Measurements from ENCODE around the gene SRSF6.

DNA sequence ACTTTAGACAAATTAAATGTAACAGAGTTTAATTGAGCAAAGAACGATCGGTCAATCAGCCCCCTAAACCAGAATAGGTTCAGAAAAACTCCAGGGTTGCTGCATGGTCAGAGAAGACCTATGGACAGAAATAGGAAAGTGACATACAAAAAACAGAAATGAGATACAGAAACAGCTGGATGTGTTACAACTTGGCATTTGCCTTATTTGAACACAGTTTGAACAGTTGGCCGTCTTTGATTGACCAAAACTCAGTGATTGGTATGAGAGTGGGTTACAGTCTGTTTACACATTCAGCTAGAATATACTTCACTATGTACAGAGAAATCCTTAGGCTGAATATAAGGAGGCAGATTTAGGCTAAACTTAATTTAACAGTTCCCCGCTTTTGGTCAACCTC, 19.9 kb downstream of the SRSF6 start:
- TF ChIP-seq, protein P1, sequence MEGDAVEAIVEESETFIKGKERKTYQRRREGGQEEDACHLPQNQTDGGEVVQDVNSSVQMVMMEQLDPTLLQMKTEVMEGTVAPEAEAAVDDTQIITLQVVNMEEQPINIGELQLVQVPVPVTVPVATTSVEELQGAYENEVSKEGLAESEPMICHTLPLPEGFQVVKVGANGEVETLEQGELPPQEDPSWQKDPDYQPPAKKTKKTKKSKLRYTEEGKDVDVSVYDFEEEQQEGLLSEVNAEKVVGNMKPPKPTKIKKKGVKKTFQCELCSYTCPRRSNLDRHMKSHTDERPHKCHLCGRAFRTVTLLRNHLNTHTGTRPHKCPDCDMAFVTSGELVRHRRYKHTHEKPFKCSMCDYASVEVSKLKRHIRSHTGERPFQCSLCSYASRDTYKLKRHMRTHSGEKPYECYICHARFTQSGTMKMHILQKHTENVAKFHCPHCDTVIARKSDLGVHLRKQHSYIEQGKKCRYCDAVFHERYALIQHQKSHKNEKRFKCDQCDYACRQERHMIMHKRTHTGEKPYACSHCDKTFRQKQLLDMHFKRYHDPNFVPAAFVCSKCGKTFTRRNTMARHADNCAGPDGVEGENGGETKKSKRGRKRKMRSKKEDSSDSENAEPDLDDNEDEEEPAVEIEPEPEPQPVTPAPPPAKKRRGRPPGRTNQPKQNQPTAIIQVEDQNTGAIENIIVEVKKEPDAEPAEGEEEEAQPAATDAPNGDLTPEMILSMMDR (conservative IDR thresholded peaks at IDR 0.05 in 1 of 2, IDR thresholded peaks at IDR 0.05 in 1 of 2; ENCODE audit: low read depth in 1 of 2, low read length in 2 of 2): no peak
- TF ChIP-seq EZH2 (IDR thresholded peaks at IDR 0.05; ENCODE audit: low read length, missing control alignments): no peak

All from fibroblast of lung (primary cell).